Measurements from ENCODE around the gene LPO. TPM values are rescaled to one million over a fixed set of nuclear protein-coding genes. Genes with fewer than 3 reads are reported as not detected.

LPO gene
- total RNA-seq, 1 donor from 2014 or later: not detected

DNA sequence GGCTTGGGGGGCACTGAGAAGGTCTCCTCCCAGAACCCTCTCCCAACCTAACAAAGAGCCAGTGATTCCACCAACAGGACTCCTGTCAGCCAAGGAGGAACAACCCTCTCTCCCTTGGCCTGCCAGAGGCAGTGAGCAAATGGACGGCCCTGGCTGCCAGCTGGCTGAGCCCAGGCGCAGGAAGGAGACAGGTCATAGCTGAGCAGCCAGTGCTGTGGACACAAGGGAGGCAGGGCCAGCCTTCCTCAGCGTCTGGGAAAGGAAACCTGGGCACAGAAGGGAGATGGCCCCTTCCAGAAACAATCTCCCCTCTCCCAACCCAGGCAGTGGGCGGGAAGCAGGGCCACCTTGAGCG, 40.3 kb downstream of the LPO start:
- TF ChIP-seq, protein P1, sequence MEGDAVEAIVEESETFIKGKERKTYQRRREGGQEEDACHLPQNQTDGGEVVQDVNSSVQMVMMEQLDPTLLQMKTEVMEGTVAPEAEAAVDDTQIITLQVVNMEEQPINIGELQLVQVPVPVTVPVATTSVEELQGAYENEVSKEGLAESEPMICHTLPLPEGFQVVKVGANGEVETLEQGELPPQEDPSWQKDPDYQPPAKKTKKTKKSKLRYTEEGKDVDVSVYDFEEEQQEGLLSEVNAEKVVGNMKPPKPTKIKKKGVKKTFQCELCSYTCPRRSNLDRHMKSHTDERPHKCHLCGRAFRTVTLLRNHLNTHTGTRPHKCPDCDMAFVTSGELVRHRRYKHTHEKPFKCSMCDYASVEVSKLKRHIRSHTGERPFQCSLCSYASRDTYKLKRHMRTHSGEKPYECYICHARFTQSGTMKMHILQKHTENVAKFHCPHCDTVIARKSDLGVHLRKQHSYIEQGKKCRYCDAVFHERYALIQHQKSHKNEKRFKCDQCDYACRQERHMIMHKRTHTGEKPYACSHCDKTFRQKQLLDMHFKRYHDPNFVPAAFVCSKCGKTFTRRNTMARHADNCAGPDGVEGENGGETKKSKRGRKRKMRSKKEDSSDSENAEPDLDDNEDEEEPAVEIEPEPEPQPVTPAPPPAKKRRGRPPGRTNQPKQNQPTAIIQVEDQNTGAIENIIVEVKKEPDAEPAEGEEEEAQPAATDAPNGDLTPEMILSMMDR (conservative IDR thresholded peaks at IDR 0.05): no peak
- H3K4me1 Mint-ChIP-seq: no peaks in the 10 kb centered on the region
- peaks cover 3% of the 10 kb centered on the region for H3K27me3 Mint-ChIP-seq (ENCODE audit: low read depth)
- no peaks in the 10 kb centered on the region for H3K36me3 Mint-ChIP-seq (ENCODE audit: low read depth)
- no peak for DNase-seq (ENCODE audit: low read depth, low spot score)
- no peak overlapping the region for H3K4me3 Mint-ChIP-seq
- H3K27ac Mint-ChIP-seq (ENCODE audit: unreplicated experiment): no peak overlapping the region
- no peaks in the 10 kb centered on the region for H3K9me3 Mint-ChIP-seq

DNA sequence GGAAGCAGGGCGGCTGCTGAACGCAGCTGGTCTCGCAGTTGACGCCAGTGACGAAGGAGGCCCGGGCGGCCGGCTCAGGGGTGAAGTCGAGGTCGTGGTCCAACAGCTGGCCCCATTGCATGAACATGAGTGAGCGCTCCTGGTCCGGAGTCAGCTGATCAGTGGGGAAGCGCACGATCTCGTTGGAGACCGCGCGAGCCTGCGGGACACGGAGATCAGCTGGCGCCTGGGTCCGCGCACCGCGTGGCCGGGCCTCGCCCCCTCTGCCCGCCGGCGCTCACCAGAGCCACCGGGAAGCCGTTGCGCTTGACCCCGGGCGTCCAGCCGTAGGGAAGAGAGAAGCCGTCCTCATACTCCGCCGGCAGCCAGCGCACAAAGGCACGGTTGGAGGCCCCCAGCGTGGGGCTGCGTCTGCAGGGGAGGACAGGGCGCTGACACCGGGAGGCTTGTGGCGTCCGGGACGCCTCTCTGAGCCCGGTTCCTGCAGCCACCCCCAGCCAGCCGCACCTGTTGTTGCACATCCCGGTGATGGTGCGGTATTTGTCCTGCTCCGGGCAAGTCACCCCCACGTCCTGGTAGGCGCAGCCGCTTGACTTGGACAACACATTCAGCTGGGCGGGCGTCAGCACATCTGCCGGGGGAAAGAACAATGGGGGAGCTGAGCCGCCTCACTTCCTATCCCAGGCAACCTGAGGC, 40.8 kb downstream of the LPO start:
- TF ChIP-seq, protein P1 (conservative IDR thresholded peaks at IDR 0.05): no peak
- H3K4me3 Mint-ChIP-seq: no peak overlapping the region
- H3K36me3 Mint-ChIP-seq (ENCODE audit: low read depth): no peaks in the 10 kb centered on the region
- H3K9me3 Mint-ChIP-seq: no peaks in the 10 kb centered on the region
- peaks cover 3% of the 10 kb centered on the region for H3K27me3 Mint-ChIP-seq (ENCODE audit: low read depth)
- no peak overlapping the region for H3K27ac Mint-ChIP-seq (ENCODE audit: unreplicated experiment)
- DNase-seq (ENCODE audit: low read depth, low spot score): no peak
- H3K4me1 Mint-ChIP-seq: no peaks in the 10 kb centered on the region

DNA sequence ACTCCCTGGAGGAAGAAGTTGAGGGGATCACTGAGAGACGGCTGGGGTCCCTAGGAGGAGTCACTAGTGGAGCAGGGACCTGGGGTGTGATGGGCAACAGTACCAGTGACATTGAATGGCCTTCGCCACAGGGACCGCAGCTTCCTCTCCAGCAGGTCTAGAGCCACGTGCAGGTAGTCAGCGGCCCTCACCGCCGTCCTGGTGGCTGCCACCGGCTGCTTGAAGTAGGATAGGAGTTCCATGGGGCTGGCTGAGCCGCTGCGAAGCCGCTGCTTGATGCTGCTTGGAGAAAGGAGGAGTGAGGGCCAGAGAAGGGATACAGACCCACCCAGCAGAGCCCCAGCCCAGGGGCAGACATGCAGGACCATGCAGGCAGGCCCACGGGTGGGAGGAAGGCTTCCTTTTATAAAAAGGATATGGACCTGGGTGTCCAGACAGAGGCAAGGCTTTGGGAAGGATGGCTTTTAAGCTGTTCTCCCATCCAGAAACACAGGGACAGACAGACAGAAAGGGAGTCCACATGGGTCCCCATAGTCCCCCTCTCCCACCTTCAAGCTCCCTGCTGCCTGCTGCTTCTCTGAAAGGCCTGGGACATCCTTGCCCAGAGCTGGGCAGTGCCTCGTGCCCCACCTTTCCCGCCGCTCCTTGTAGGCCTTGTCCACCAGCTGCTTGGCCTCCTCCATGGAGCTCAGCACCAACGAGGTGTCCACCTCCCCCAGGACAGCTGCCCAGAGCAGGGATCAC, 41.5 kb downstream of the LPO start:
- no peaks in the 10 kb centered on the region for H3K9me3 Mint-ChIP-seq
- no peaks in the 10 kb centered on the region for H3K4me1 Mint-ChIP-seq
- no peak overlapping the region for H3K27ac Mint-ChIP-seq (ENCODE audit: unreplicated experiment)
- H3K36me3 Mint-ChIP-seq (ENCODE audit: low read depth): no peaks in the 10 kb centered on the region
- H3K27me3 Mint-ChIP-seq (ENCODE audit: low read depth): peaks cover 7% of the 10 kb centered on the region
- H3K4me3 Mint-ChIP-seq: no peak overlapping the region
- TF ChIP-seq, protein P1 (conservative IDR thresholded peaks at IDR 0.05): no peak
- DNase-seq (ENCODE audit: low read depth, low spot score): no peak

DNA sequence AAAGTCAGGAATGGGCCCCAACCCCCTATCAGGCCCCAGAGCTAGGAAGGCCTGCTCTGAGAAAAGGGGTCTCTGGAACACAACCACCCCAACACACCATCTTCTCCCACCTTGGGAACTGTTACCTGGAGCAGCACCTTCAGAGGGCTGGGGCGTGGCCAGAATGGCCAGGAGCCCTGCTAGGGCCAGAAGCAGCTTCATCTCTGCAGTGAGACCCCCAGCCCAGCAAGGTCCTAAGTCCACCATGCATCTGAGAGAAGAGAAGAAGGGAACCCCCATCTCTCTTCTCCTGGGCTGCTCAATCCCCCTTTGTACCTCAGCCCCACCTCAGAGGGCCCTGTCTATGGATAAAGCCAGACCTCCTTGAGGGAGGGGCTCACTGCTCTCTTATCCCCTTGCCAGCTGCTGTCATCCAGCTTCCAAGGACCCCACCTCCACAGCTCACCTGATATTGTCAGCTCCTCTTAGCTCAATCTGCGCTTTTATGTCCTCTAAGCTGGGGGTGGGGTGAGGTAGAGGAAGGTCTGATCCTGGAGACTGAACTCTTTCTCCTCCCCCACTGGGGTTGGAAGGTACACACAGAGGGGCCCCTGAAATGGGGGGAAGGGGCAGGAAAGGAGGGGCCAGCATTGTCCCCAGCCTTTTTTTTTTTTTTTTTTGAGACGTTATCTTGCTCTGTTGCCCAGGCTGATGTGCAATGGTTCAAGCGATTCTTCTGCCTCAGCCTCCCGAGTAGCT, 42.3 kb downstream of the LPO start, which contains the start of gene MPO:
TSS of gene MPO (minus strand) at position 456 of the 738 bp plus-strand sequence. CDS start at position 279, 177 bp downstream.
- DNase-seq (ENCODE audit: low read depth, low spot score): no peak
- TF ChIP-seq, protein P1 (conservative IDR thresholded peaks at IDR 0.05): no peak
- Mint-ChIP-seq H3K4me1 (no peaks in the 10 kb centered on the region), H3K27me3 (ENCODE audit: low read depth) (peaks cover 10% of the 10 kb centered on the region), H3K36me3 (ENCODE audit: low read depth) (no peaks in the 10 kb centered on the region), H3K27ac (ENCODE audit: unreplicated experiment) (no peak within 1 kb of the TSS), H3K4me3 (no peak within 1 kb of the TSS), H3K9me3 (no peaks in the 10 kb centered on the region)

DNA sequence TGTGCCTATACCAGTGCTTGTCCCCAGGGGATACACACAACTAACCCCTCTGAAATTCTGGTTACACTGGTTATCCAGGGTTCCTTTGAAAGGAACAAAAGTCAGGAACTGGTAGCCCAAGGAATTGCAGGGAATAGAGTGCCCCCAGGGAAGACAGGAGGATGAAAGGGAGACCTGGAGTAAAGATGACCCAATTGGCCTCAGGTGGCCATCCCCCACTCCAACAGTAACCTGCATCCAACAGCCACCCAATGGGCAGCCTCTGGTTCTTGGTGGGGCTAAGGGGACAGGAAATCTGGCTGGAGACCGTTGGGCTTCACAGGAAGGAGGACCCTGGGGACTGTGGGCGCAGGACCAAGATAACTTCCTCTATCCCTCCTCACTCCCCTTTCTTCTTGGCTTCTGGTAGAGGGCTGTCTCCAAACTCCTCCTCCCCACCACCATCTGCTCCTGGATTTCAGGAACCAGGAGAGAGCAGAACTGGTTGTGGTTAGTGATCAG, 43.2 kb downstream of the LPO start:
- no peaks in the 10 kb centered on the region for H3K4me1 Mint-ChIP-seq
- no peak for DNase-seq (ENCODE audit: low read depth, low spot score)
- no peak overlapping the region for H3K4me3 Mint-ChIP-seq
- H3K36me3 Mint-ChIP-seq (ENCODE audit: low read depth): no peaks in the 10 kb centered on the region
- no peaks in the 10 kb centered on the region for H3K9me3 Mint-ChIP-seq
- H3K27ac Mint-ChIP-seq (ENCODE audit: unreplicated experiment): no peak overlapping the region
- TF ChIP-seq, protein P1 (conservative IDR thresholded peaks at IDR 0.05): no peak
- H3K27me3 Mint-ChIP-seq (ENCODE audit: low read depth): peaks cover 10% of the 10 kb centered on the region

Measured in neural crest cell (in vitro differentiated cells).